Muscle layer of duodenum (tissue), 2 donors: ENCODE data around the gene PRDX1.
A peak's percentile ranks its signal among the peaks of the same experiment; 100 is the strongest.
"Not testable (repeated sequence)": the region's sequence is repeated elsewhere in the genome, so short reads cannot be mapped to it uniquely, and the experiment has no call there.

Experiments used
- H3K27ac ChIP-seq: one replicate; pipeline ENCODE4 v1.7.0; 2013; ENCODE audit warnings: mild to moderate bottlenecking, low read length
- H3K27me3 ChIP-seq: one replicate; pipeline ENCODE4 v1.7.0; 2013; ENCODE audit warnings: low read depth, mild to moderate bottlenecking, control low read depth, low read length
- H3K36me3 ChIP-seq, 2 donors: one replicate each; pipeline ENCODE4 v1.7.0; 2013; ENCODE audit warnings: low read length in 2 of 2, control low read depth in 1 of 2, mild to moderate bottlenecking in 1 of 2; ENCODE audit not compliant: insufficient read depth in 2 of 2, control insufficient read depth in 1 of 2
- H3K4me1 ChIP-seq, 2 donors: one replicate each; pipeline ENCODE4 v1.7.0; 2013; ENCODE audit warnings: low read length in 2 of 2, mild to moderate bottlenecking in 2 of 2, control low read depth in 1 of 2, moderate library complexity in 1 of 2; ENCODE audit not compliant: insufficient read depth in 2 of 2, control insufficient read depth in 1 of 2
- H3K4me3 ChIP-seq, 2 donors: one replicate each; pipeline ENCODE4 v1.7.0; 2013; ENCODE audit warnings: low read length in 2 of 2, low read depth in 1 of 2, mild to moderate bottlenecking in 1 of 2
- H3K9me3 ChIP-seq, 2 donors: one replicate each; pipeline ENCODE4 v1.7.0; 2013; ENCODE audit warnings: low read length in 2 of 2, control low read depth in 1 of 2, mild to moderate bottlenecking in 1 of 2; ENCODE audit not compliant: control insufficient read depth in 1 of 2
- donor health status: healthy.

Gene PRDX1

GRCh38 chr1:45513532-45514260, 8.0 kb downstream of the PRDX1 start:
- Histone ChIP-seq H3K36me3 (peaks cover 59 to 69% of the 10 kb centered on the region in 2 donors), H3K4me1 (peaks cover 0 to 22% of the 10 kb centered on the region in 2 donors)
- not testable (repeated sequence) for H3K27ac ChIP-seq, H3K4me3 ChIP-seq, H3K9me3 ChIP-seq, H3K27me3 ChIP-seq

GRCh38 chr1:45512641-45513054, 9.0 kb downstream of the PRDX1 start:
- H3K4me3 ChIP-seq = no peak overlapping the region
- no peak overlapping the region for H3K27ac ChIP-seq
- peaks cover 63 to 72% of the 10 kb centered on the region in 2 donors for H3K36me3 ChIP-seq

GRCh38 chr1:45510972-45511527, 10.6 kb downstream of the PRDX1 start:
- Histone ChIP-seq H3K4me3 (no peak overlapping the region), H3K4me1 (peaks cover 0 to 15% of the 10 kb centered on the region in 2 donors), H3K36me3 (peaks cover 53 to 59% of the 10 kb centered on the region in 2 donors), H3K27ac (no peak overlapping the region), H3K9me3 (no peaks in the 10 kb centered on the region), H3K27me3 (no peaks in the 10 kb centered on the region)

More at GRCh38 chr1:45512641-45513054, 9.0 kb downstream of the PRDX1 start:
- no peaks in the 10 kb centered on the region for H3K27me3 ChIP-seq
- peaks cover 0 to 25% of the 10 kb centered on the region in 2 donors for H3K4me1 ChIP-seq
- no peaks in the 10 kb centered on the region for H3K9me3 ChIP-seq

GRCh38 chr1:45510036-45510971, 11.4 kb downstream of the PRDX1 start:
- Histone ChIP-seq H3K4me3 (no peak overlapping the region), H3K27me3 (no peaks in the 10 kb centered on the region), H3K36me3 (peaks cover 53 to 58% of the 10 kb centered on the region in 2 donors), H3K27ac (no peak overlapping the region), H3K9me3 (no peaks in the 10 kb centered on the region), H3K4me1 (peaks cover 0 to 8% of the 10 kb centered on the region in 2 donors)

GRCh38 chr1:45508295-45509151, 13.2 kb downstream of the PRDX1 start:
- Histone ChIP-seq H3K4me3 (no peak overlapping the region), H3K27me3 (no peaks in the 10 kb centered on the region), H3K27ac (no peak overlapping the region), H3K4me1 (peaks cover 0 to 8% of the 10 kb centered on the region in 2 donors), H3K9me3 (no peaks in the 10 kb centered on the region), H3K36me3 (peaks cover 40 to 43% of the 10 kb centered on the region in 2 donors)

- H3K9me3 ChIP-seq = no peaks in the 10 kb centered on the region
- no peak overlapping the region for H3K27ac ChIP-seq
- no peaks in the 10 kb centered on the region for H3K27me3 ChIP-seq
- no peak overlapping the region for H3K4me3 ChIP-seq
- peaks cover 0 to 8% of the 10 kb centered on the region in 2 donors for H3K4me1 ChIP-seq
- H3K36me3 ChIP-seq = peaks cover 35 to 38% of the 10 kb centered on the region in 2 donors
These were observed 13.8 kb downstream of the PRDX1 start for GRCh38 chr1:45507893-45508292.

GRCh38 chr1:45507195-45507594, 14.5 kb downstream of the PRDX1 start:
- H3K9me3 ChIP-seq = no peaks in the 10 kb centered on the region
- H3K4me3 ChIP-seq = no peak overlapping the region
- H3K4me1 ChIP-seq = peaks cover 0 to 8% of the 10 kb centered on the region in 2 donors
- H3K27ac ChIP-seq = no peak overlapping the region
- H3K27me3 ChIP-seq = no peaks in the 10 kb centered on the region
- H3K36me3 ChIP-seq = peaks cover 28 to 31% of the 10 kb centered on the region in 2 donors

GRCh38 chr1:45503462-45504360, 18.0 kb downstream of the PRDX1 start:
- Histone ChIP-seq H3K27me3 (no peaks in the 10 kb centered on the region), H3K36me3 (peaks cover 3 to 7% of the 10 kb centered on the region in 2 donors), H3K27ac (no peak overlapping the region), H3K4me3 (no peak overlapping the region), H3K9me3 (no peaks in the 10 kb centered on the region), H3K4me1 (peaks cover 0 to 28% of the 10 kb centered on the region in 2 donors)

- Histone ChIP-seq H3K4me1 (peaks cover 0 to 24% of the 10 kb centered on the region in 2 donors), H3K36me3 (no peaks in the 10 kb centered on the region), H3K27ac (no peak overlapping the region), H3K27me3 (no peaks in the 10 kb centered on the region), H3K4me3 (peak overlapping the region in 1 of 2 donors; percentile 90), H3K9me3 (no peaks in the 10 kb centered on the region)
These were observed 20.2 kb downstream of the PRDX1 start for GRCh38 chr1:45501505-45501859.

- Histone ChIP-seq H3K36me3 (no peaks in the 10 kb centered on the region), H3K4me3 (peak overlapping the region; percentile 90 to 91), H3K27ac (peak overlapping the region; percentile 77), H3K4me1 (peaks cover 0 to 24% of the 10 kb centered on the region in 2 donors), H3K9me3 (no peaks in the 10 kb centered on the region), H3K27me3 (no peaks in the 10 kb centered on the region)
These were observed 22.3 kb downstream of the PRDX1 start for GRCh38 chr1:45499415-45499769.
